Measurements from ENCODE around the gene WFDC1.
"Not testable (repeated sequence)": the region's sequence is repeated elsewhere in the genome, so short reads cannot be mapped to it uniquely, and the experiment has no call there.

The WFDC1 gene

DNA sequence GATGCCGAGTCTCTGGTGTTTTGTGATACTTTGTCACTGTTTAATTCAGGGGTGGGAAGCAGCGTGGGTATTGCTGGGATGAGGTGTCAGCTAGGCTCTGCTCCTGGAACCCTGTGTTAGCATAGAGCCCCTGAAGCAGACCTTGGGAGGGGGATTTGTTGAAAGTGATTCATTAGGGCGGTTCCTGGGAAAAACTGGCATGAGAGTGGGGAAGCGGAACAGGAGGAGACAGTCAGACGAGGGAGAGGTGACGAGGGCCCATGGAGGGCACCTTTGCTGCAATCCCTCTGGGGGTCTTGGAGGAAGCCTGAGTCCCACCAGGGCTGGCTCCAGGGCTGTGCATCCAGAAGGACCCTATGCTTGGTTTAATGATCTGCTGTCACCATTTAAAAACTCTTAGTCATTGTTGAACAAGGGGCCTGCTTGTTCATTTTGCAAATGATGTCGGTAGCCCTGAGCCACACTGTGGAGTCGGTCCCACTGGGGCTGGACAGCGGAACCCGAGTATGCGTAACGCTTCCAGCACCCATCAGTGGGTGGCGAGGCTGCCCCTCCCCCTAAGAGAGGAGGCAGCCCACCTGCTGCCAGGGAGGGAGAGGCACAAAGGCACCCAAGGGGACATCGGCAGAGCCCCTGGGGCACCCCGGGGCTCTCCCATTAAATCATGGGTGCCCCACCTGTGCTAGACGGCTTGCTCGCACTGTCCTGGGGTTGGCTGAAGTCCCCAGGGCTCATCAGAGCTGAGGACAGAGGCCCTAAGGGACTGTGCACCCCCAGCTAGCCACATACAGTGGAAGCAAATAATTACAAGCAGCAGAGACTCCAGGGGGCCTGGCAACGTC lies 35.4 kb downstream of the WFDC1 start:
- Histone ChIP-seq H3K9ac (ENCODE audit: low read length) (no peak overlapping the region), H3K4me1 (ENCODE audit: control insufficient read depth, insufficient read depth, low read length) (peaks cover 14% of the 10 kb centered on the region; the same call in 1 of the 2 replicates), H3K27ac (ENCODE audit: low read depth, low read length) (no peak overlapping the region), H3K27me3 (ENCODE audit: control insufficient read depth, insufficient read depth, low read length) (no peaks in the 10 kb centered on the region; the same call in 1 of the 2 replicates), H3K4me3 (ENCODE audit: low read depth, low read length) (no peak overlapping the region), H3K36me3 (ENCODE audit: control insufficient read depth, insufficient read depth, low read length) (no peaks in the 10 kb centered on the region), H3K9me3 (ENCODE audit: control insufficient read depth, insufficient read depth, low read depth, low read length) (no peaks in the 10 kb centered on the region)

DNA sequence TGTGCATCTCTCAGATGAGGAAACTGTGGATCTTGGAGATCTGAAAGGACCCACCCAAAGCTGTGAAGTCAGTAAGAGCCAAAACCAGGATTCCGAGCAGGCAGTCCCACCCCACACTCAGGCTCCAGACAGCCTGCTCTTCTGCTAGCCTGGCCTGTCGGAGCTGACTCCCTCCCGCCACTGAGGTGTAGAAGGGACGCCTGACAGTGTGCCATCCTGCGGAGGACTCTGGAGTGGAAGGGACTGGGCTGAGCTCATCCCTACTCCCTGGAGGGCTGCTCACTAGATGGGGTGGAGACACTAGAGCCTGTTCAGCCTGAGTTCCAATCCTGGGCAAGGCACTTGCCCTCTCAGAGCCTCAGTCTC lies 36.0 kb downstream of the WFDC1 start:
- Histone ChIP-seq H3K27ac (ENCODE audit: low read depth, low read length) (no peak overlapping the region), H3K4me1 (ENCODE audit: control insufficient read depth, insufficient read depth, low read length) (peaks cover 14% of the 10 kb centered on the region; the same call in 1 of the 2 replicates), H3K36me3 (ENCODE audit: control insufficient read depth, insufficient read depth, low read length) (no peaks in the 10 kb centered on the region), H3K4me3 (ENCODE audit: low read depth, low read length) (no peak overlapping the region), H3K9me3 (ENCODE audit: control insufficient read depth, insufficient read depth, low read depth, low read length) (no peaks in the 10 kb centered on the region), H3K27me3 (ENCODE audit: control insufficient read depth, insufficient read depth, low read length) (no peaks in the 10 kb centered on the region; the same call in 1 of the 2 replicates), H3K9ac (ENCODE audit: low read length) (no peak overlapping the region)

DNA sequence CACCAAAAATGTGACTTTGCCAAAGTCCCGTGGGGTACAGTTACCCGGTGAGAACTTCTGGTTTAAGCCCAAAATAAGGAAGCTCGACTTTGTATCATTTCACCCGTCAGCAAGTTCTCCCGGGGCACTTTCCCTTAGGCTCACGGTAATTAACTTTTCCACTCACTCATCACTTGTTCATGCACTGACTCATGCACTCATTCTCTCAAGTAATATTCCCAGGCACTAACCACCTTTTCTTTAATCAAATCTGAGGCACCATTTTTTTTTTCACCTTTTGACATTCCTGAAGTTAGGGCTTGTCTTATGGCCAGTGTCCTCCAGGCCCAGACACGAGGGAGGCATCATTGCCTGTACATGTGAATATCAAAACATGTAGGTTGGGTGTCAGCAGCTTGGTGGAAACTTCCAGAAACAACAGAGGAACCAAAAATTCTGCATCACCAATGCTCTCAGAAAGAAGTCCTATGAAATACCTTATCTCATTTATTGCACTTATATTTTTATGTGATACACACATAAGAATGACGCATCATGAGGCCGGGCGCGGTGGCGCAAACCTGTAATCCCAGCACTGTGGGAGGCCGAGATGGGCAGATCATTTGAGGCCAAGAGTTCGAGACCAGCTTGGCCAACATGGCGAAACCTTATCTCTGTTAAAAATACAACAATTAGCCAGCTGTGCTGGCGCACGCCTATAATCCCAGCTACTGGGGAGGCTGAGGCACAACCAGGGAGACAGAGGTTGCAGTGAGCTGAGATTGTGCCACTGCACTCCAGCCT lies 37.5 kb downstream of the WFDC1 start:
- Histone ChIP-seq H3K4me3 (ENCODE audit: low read depth, low read length) (no peak overlapping the region), H3K9ac (ENCODE audit: low read length) (no peak overlapping the region), H3K36me3 (ENCODE audit: control insufficient read depth, insufficient read depth, low read length) (no peaks in the 10 kb centered on the region), H3K27me3 (ENCODE audit: control insufficient read depth, insufficient read depth, low read length) (no peaks in the 10 kb centered on the region; the same call in 1 of the 2 replicates), H3K4me1 (ENCODE audit: control insufficient read depth, insufficient read depth, low read length) (peaks cover 14% of the 10 kb centered on the region; the same call in 1 of the 2 replicates), H3K9me3 (ENCODE audit: control insufficient read depth, insufficient read depth, low read depth, low read length) (no peaks in the 10 kb centered on the region; the same call in 1 of the 2 replicates), H3K27ac (ENCODE audit: low read depth, low read length) (no peak overlapping the region)

DNA sequence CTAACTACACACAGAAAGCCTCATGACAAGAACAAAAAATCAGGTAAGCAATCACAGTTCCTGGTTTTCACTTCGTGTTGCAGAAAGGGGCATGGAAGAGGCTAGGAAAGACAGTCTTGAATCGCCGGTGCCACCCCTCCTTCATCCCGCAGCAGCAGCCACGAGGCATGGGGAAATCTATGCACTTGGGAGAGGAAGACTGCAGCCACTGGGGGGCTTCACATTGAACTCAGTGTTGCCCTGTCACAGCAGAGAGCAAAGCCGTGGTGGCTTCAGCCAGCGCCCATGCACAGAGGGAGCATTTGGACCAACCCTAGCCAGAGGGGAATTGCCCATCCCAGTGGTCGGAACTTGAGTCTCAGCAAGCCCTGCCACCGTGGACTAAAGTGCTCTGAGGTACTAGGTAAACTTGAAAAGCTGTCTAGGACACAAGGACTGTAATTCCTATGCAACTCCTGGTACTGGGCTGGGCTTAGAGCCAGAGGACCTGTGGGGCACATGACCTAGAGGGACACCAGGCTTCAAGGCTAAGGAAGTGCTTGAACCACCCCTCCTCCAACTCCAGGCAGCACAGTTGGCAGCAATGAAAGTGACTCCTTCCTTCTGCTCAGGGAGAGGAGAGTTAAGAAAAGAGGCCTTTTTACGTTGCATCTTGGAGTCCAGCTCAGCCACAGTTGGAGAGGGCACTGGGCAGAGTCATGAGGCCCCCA lies 38.5 kb downstream of the WFDC1 start:
- no peak overlapping the region for H3K9ac ChIP-seq (ENCODE audit: low read length)
- H3K27ac ChIP-seq (ENCODE audit: low read depth, low read length): no peak overlapping the region
- H3K9me3 ChIP-seq (ENCODE audit: control insufficient read depth, insufficient read depth, low read depth, low read length): peaks cover 3% of the 10 kb centered on the region; the same call in 1 of the 2 replicates
- peaks cover 14% of the 10 kb centered on the region; the same call in 1 of the 2 replicates for H3K4me1 ChIP-seq (ENCODE audit: control insufficient read depth, insufficient read depth, low read length)
- H3K4me3 ChIP-seq (ENCODE audit: low read depth, low read length): no peak overlapping the region
- H3K27me3 ChIP-seq (ENCODE audit: control insufficient read depth, insufficient read depth, low read length): no peaks in the 10 kb centered on the region; the same call in 1 of the 2 replicates
- no peaks in the 10 kb centered on the region for H3K36me3 ChIP-seq (ENCODE audit: control insufficient read depth, insufficient read depth, low read length)

DNA sequence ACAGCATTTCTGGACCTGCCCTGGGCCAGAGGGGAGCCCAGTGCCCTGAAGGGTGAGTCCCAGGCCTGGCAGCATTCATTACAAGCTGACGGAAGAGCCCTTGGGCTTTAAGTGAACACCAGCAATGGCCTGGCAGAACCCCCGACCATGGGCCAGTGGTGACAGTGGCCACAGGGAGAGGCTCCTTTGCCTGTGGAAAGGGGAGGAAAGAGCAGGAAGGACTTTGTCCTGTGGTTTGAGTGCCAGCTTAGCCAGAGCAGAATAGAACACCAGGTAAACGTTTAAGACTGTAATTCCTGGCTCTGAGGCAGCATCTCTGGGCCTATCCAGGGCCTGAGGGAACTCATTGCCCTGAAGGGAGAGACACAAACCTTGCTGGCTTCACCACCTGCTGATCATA lies 39.4 kb downstream of the WFDC1 start:
- Histone ChIP-seq H3K27ac (ENCODE audit: low read depth, low read length) (no peak overlapping the region), H3K4me1 (ENCODE audit: control insufficient read depth, insufficient read depth, low read length) (peaks cover 14% of the 10 kb centered on the region; the same call in 1 of the 2 replicates), H3K4me3 (ENCODE audit: low read depth, low read length) (no peak overlapping the region), H3K9me3 (ENCODE audit: control insufficient read depth, insufficient read depth, low read depth, low read length) (peaks cover 3% of the 10 kb centered on the region; the same call in 1 of the 2 replicates), H3K9ac (ENCODE audit: low read length) (no peak overlapping the region), H3K36me3 (ENCODE audit: control insufficient read depth, insufficient read depth, low read length) (no peaks in the 10 kb centered on the region), H3K27me3 (ENCODE audit: control insufficient read depth, insufficient read depth, low read length) (no peaks in the 10 kb centered on the region; the same call in 1 of the 2 replicates)

DNA sequence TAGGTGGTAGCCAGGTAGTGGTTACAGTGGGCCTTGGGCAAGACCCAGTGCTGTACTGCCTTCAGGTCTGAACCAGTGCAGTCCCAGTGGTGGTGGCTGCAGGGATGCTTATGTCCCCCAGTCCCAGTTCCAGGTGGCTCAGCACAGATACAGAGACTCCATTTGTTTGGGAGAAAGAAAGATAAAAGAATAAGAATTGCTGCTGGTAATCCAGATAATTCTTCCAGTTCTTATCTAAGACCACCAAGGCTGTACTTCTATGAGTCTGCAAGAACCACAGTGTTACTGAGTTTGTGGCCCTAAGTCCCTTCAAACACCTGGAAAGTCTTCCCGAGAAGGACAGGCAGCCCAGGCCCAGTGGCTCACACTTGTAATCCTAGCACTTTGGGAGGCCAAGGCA lies 39.8 kb downstream of the WFDC1 start:
- Histone ChIP-seq H3K27me3 (ENCODE audit: control insufficient read depth, insufficient read depth, low read length) (no peaks in the 10 kb centered on the region; the same call in 1 of the 2 replicates), H3K9ac (ENCODE audit: low read length) (no peak overlapping the region), H3K27ac (ENCODE audit: low read depth, low read length) (no peak overlapping the region), H3K4me3 (ENCODE audit: low read depth, low read length) (no peak overlapping the region), H3K4me1 (ENCODE audit: control insufficient read depth, insufficient read depth, low read length) (peaks cover 14% of the 10 kb centered on the region; the same call in 1 of the 2 replicates), H3K9me3 (ENCODE audit: control insufficient read depth, insufficient read depth, low read depth, low read length) (peaks cover 3% of the 10 kb centered on the region; the same call in 1 of the 2 replicates), H3K36me3 (ENCODE audit: control insufficient read depth, insufficient read depth, low read length) (no peaks in the 10 kb centered on the region)

DNA sequence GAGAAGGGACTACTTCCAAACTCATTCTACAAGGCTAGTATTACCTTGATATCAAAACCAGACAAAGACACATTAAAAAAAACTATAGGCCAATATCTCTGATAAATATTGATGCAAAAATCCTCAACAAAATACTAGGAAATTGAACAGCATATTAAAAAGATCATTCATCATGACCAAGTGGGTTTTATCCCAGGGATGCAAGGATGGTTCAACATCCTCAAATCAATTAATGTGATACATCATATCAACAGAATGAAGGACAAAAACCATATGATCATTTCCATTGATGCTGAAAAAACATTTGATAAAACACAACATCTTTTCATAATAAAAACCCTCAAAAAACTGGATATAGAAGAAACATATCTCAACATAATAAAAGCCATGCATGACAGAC lies 42.6 kb downstream of the WFDC1 start:
- not testable (repeated sequence) for H3K27ac ChIP-seq (ENCODE audit: low read depth, low read length); H3K4me1 ChIP-seq (ENCODE audit: control insufficient read depth, insufficient read depth, low read length); H3K9ac ChIP-seq (ENCODE audit: low read length); H3K36me3 ChIP-seq (ENCODE audit: control insufficient read depth, insufficient read depth, low read length); H3K27me3 ChIP-seq (ENCODE audit: control insufficient read depth, insufficient read depth, low read length); H3K4me3 ChIP-seq (ENCODE audit: low read depth, low read length); H3K9me3 ChIP-seq (ENCODE audit: control insufficient read depth, insufficient read depth, low read depth, low read length)

DNA sequence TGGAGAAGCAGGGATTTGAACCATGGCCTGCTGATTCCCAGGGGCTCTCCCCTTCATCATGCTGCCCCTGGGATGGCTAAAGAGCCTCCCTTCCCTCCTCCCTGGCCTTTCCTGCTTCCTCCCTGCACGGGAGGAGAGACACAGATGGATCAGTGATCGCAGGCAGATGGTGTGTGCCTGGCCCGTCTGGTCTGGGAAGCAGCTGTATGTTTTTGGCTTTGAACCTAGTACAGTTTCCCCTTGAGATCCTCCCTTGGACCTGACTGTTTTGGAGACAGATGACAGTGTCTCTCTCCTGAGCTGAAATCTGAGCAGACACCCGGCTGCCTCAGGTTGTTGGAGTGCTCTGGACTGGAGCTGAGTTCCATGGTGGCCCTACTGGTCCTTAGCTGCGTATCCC lies 44.6 kb downstream of the WFDC1 start:
- no peak overlapping the region for H3K4me3 ChIP-seq (ENCODE audit: low read depth, low read length)
- H3K27ac ChIP-seq (ENCODE audit: low read depth, low read length): no peak overlapping the region
- peaks cover 3% of the 10 kb centered on the region; the same call in 1 of the 2 replicates for H3K9me3 ChIP-seq (ENCODE audit: control insufficient read depth, insufficient read depth, low read depth, low read length)
- no peaks in the 10 kb centered on the region for H3K27me3 ChIP-seq (ENCODE audit: control insufficient read depth, insufficient read depth, low read length)
- no peak overlapping the region for H3K9ac ChIP-seq (ENCODE audit: low read length)
- no peaks in the 10 kb centered on the region for H3K4me1 ChIP-seq (ENCODE audit: control insufficient read depth, insufficient read depth, low read length)
- H3K36me3 ChIP-seq (ENCODE audit: control insufficient read depth, insufficient read depth, low read length): no peaks in the 10 kb centered on the region

DNA sequence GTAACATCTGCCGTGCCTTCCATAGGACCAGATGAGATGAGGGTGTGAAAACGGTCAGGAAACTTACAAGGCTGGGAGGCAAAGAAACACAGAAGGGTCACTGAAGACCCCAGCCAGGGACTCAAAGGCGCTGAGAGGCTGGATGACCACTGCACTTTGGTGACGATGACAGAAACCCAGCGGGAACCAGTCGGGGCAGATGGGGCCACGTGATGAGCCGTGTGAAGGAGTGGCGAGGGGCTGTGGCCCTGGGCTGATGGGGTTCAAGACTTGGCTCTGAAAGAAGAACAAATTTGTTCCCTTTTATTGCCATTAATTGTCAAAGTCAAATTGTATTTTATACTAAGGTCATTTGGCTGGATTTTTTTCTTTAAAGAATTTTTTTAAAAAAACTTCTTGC lies 45.1 kb downstream of the WFDC1 start:
- Histone ChIP-seq H3K9ac (ENCODE audit: low read length) (no peak overlapping the region), H3K4me3 (ENCODE audit: low read depth, low read length) (no peak overlapping the region), H3K36me3 (ENCODE audit: control insufficient read depth, insufficient read depth, low read length) (no peaks in the 10 kb centered on the region)

DNA sequence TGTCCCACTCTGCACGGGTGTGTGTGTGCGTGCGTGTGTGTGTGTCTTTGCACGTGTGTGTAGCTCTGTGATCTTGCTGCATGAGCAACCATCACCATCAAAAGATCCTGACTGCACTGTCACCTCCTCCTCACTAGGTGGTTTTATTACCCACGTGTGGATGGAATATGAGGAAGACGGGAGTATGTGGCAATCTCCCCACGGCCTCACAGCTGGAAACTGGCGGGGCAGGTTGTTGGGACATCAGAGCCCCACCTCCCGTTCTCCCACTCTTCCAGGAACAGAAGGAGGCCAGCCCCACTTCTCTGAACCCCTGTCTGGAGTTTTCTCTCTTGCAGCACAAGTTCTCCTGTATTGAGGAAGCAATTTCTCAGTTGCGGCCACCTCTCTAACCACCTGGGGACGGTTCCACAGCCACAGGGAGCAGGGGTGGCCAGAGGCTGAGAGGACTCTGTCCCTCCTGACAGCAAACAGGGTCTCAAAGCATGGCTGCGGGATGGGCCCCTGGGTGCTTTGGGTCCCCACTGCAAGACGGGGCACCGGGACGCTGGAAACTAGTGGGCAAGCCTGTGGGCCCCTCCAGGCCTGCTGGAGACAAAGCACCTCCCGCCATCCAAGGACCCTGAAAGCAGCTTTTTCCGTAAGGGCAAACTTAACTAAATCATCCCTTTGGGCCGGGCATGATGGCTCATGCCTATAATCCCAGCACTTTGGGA lies 45.8 kb downstream of the WFDC1 start:
- Histone ChIP-seq H3K36me3 (ENCODE audit: control insufficient read depth, insufficient read depth, low read length) (no peaks in the 10 kb centered on the region), H3K4me1 (ENCODE audit: control insufficient read depth, insufficient read depth, low read length) (no peaks in the 10 kb centered on the region), H3K9me3 (ENCODE audit: control insufficient read depth, insufficient read depth, low read depth, low read length) (peaks cover 3% of the 10 kb centered on the region; the same call in 1 of the 2 replicates), H3K27me3 (ENCODE audit: control insufficient read depth, insufficient read depth, low read length) (no peaks in the 10 kb centered on the region), H3K4me3 (ENCODE audit: low read depth, low read length) (no peak overlapping the region), H3K27ac (ENCODE audit: low read depth, low read length) (no peak overlapping the region), H3K9ac (ENCODE audit: low read length) (no peak overlapping the region)

More for the DNA sequence above, 45.1 kb downstream of the WFDC1 start:
- no peaks in the 10 kb centered on the region for H3K27me3 ChIP-seq (ENCODE audit: control insufficient read depth, insufficient read depth, low read length)
- no peaks in the 10 kb centered on the region for H3K4me1 ChIP-seq (ENCODE audit: control insufficient read depth, insufficient read depth, low read length)
- H3K9me3 ChIP-seq (ENCODE audit: control insufficient read depth, insufficient read depth, low read depth, low read length): peaks cover 3% of the 10 kb centered on the region; the same call in 1 of the 2 replicates
- no peak overlapping the region for H3K27ac ChIP-seq (ENCODE audit: low read depth, low read length)
